ENCODE data around the gene BRAT1.
"Not testable (repeated sequence)": the region's sequence is repeated elsewhere in the genome, so short reads cannot be mapped to it uniquely, and the experiment has no call there.

BRAT1 gene

GRCh38 chr7:2535872-2536627 lies 19.3 kb downstream of the BRAT1 start:
- DNase-seq: not testable (repeated sequence)

- DNase-seq: not testable (repeated sequence)
Measured at GRCh38 chr7:2534214-2534613, 21.1 kb downstream of the BRAT1 start.

GRCh38 chr7:2533566-2533965 lies 21.8 kb downstream of the BRAT1 start:
- not testable (repeated sequence) for DNase-seq

GRCh38 chr7:2532816-2533215 lies 22.5 kb downstream of the BRAT1 start:
- not testable (repeated sequence) for DNase-seq

- not testable (repeated sequence) for DNase-seq
Measured at GRCh38 chr7:2532199-2532772, 23.0 kb downstream of the BRAT1 start.

- not testable (repeated sequence) for DNase-seq
Measured at GRCh38 chr7:2531796-2532110, 23.6 kb downstream of the BRAT1 start.

- not testable (repeated sequence) for DNase-seq
Measured at GRCh38 chr7:2530994-2531795, 24.1 kb downstream of the BRAT1 start.

GRCh38 chr7:2530071-2530987 lies 25.0 kb downstream of the BRAT1 start:
- DNase-seq: peak in 2 of 4 experiments; percentile 57 to 70

GRCh38 chr7:2529161-2530070 lies 25.9 kb downstream of the BRAT1 start:
- DNase-seq: peak in 2 of 4 experiments; percentile 38 to 45

- DNase-seq: no peak
Measured at GRCh38 chr7:2528481-2529095, 26.7 kb downstream of the BRAT1 start.

GRCh38 chr7:2527505-2528467 lies 27.5 kb downstream of the BRAT1 start:
- peak in 1 of 4 experiments; percentile 42 for DNase-seq

GRCh38 chr7:2526659-2527504 lies 28.4 kb downstream of the BRAT1 start:
- no peak for DNase-seq

GRCh38 chr7:2525658-2526630 lies 29.4 kb downstream of the BRAT1 start:
- DNase-seq: no peak

- no peak for DNase-seq
Measured at GRCh38 chr7:2524808-2525657, 30.3 kb downstream of the BRAT1 start.

GRCh38 chr7:2523941-2524807 lies 31.1 kb downstream of the BRAT1 start:
- no peak for DNase-seq

All from activated naive CD4-positive, alpha-beta T cell (primary cell).